ENCODE data around the gene SPATS2L. TPM values are rescaled to one million over a fixed set of nuclear protein-coding genes. Genes with fewer than 3 reads are reported as not detected.

Gene SPATS2L
- total RNA-seq, 4 donors from 2014 or later, result 33.4 to 236 (median 159) TPM

- WGBS, 2 donors (ENCODE audit: low coverage in 1 of 2), result 93 to 100% methylated on average over 1 to 2 of the region's 2 CpGs
- DNase-seq, result no peak
- TF ChIP-seq POLR2A (IDR thresholded peaks at IDR 0.05) (no peak), CTCF (IDR thresholded peaks at IDR 0.05) (no peak), POLR2AphosphoS5 (IDR thresholded peaks at IDR 0.05) (no peak), EP300 (IDR thresholded peaks at IDR 0.05; ENCODE audit: low read depth) (no peak)
- Histone ChIP-seq H3K9me3 (no peaks in the 10 kb centered on the region), H3K4me1 (no peaks in the 10 kb centered on the region), H3K27ac (no peak overlapping the region), H3K4me3 (no peak overlapping the region), H3K27me3 (no peaks in the 10 kb centered on the region), H3K36me3 (peaks cover 0 to 33% (median 13%) of the 10 kb centered on the region in 4 donors)
- in situ Hi-C loops (cut with MboI; ENCODE audit: low pct_ligation_motif_present in 1 of 4, low pct_unique_long_range_greater_than_20kb in 1 of 4, low sequenced_read_pairs in 3 of 4), result loop anchor here in 1 of 4 donors (25.0 kb wide), 1 partner anchor 106 kb away; the partner anchor contains the start of gene SPATS2L
- intact Hi-C loops (cut with DNase I; ENCODE audit: low total_unique reads), result no loop called here
Measured at GRCh38 chr2:200418399-200418798, 111.9 kb downstream of the SPATS2L start.

- no peak for TF ChIP-seq POLR2AphosphoS5 (IDR thresholded peaks at IDR 0.05)
- no peak for TF ChIP-seq POLR2A (IDR thresholded peaks at IDR 0.05)
- TF ChIP-seq EP300 (IDR thresholded peaks at IDR 0.05; ENCODE audit: low read depth), result no peak
- no peak for TF ChIP-seq CTCF (IDR thresholded peaks at IDR 0.05)
- H3K36me3 ChIP-seq, result peaks cover 0 to 33% (median 13%) of the 10 kb centered on the region in 4 donors
- no peaks in the 10 kb centered on the region for H3K27me3 ChIP-seq
- WGBS, 2 donors (ENCODE audit: low coverage in 1 of 2), result 86 to 90% methylated on average over 9 of the region's 9 CpGs
- no peak overlapping the region for H3K27ac ChIP-seq
- no peak overlapping the region for H3K4me3 ChIP-seq
- intact Hi-C loops (cut with DNase I; ENCODE audit: low total_unique reads), result no loop called here
- in situ Hi-C loops (cut with MboI; ENCODE audit: low pct_ligation_motif_present in 1 of 4, low pct_unique_long_range_greater_than_20kb in 1 of 4, low sequenced_read_pairs in 3 of 4), result loop anchor here in 1 of 4 donors (25.0 kb wide), 1 partner anchor 107 kb away; the partner anchor contains the start of gene SPATS2L
- H3K4me1 ChIP-seq, result no peaks in the 10 kb centered on the region
- no peaks in the 10 kb centered on the region for H3K9me3 ChIP-seq
- DNase-seq, result no peak
Measured at GRCh38 chr2:200419325-200419724, 112.8 kb downstream of the SPATS2L start.

- H3K4me3 ChIP-seq, result no peak overlapping the region
- 85 to 88% methylated on average over 1 of the region's 1 CpG for WGBS, 2 donors (ENCODE audit: low coverage in 1 of 2)
- H3K36me3 ChIP-seq, result peaks cover 0 to 33% (median 13%) of the 10 kb centered on the region in 4 donors
- H3K4me1 ChIP-seq, result no peaks in the 10 kb centered on the region
- no peak for TF ChIP-seq EP300 (IDR thresholded peaks at IDR 0.05; ENCODE audit: low read depth)
- no peak for TF ChIP-seq POLR2A (IDR thresholded peaks at IDR 0.05)
- intact Hi-C loops (cut with DNase I; ENCODE audit: low total_unique reads) (no loop called here), in situ Hi-C loops (cut with MboI; ENCODE audit: low pct_ligation_motif_present in 1 of 4, low pct_unique_long_range_greater_than_20kb in 1 of 4, low sequenced_read_pairs in 3 of 4) (loop anchor here in 1 of 4 donors (25.0 kb wide), 1 partner anchor 109 kb away; the partner anchor contains the start of gene SPATS2L)
- no peaks in the 10 kb centered on the region for H3K9me3 ChIP-seq
- no peak overlapping the region for H3K27ac ChIP-seq
- DNase-seq, result no peak
- no peaks in the 10 kb centered on the region for H3K27me3 ChIP-seq
Measured at GRCh38 chr2:200421270-200421669, 114.8 kb downstream of the SPATS2L start.

DNA sequence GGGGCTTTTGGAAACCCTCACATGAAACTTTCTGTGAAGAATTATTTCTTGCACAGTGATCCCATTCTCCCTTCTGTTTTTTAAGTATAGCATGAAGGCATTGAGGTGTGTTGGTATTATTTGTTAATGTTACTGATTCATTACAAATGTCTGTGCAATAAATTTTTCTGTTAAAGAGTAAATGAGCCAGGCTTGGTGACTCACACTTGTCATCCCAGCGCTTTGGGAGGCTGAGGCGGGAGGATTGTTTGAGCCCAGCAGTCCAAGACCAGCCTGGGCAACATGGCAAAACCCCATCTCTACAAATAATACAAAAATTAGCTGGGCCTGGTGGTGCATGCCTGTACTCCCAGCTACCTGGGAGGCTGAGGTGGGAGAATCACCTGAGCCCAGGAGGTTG lies 115.6 kb downstream of the SPATS2L start:
- in situ Hi-C loops (cut with MboI; ENCODE audit: low pct_ligation_motif_present in 1 of 4, low pct_unique_long_range_greater_than_20kb in 1 of 4, low sequenced_read_pairs in 3 of 4) (loop anchor here in 1 of 4 donors (25.0 kb wide), 1 partner anchor 110 kb away; the partner anchor contains the start of gene SPATS2L), intact Hi-C loops (cut with DNase I; ENCODE audit: low total_unique reads) (no loop called here)
- 80 to 88% methylated on average over 1 to 2 of the region's 2 CpGs for WGBS, 2 donors (ENCODE audit: low coverage in 1 of 2)
- Histone ChIP-seq H3K4me1 (no peaks in the 10 kb centered on the region), H3K9me3 (no peaks in the 10 kb centered on the region), H3K36me3 (peaks cover 0 to 25% (median 11%) of the 10 kb centered on the region in 4 donors), H3K27ac (no peak overlapping the region), H3K4me3 (no peak overlapping the region), H3K27me3 (no peaks in the 10 kb centered on the region)
- no peak for TF ChIP-seq CTCF (IDR thresholded peaks at IDR 0.05)
- no peak for TF ChIP-seq POLR2A (IDR thresholded peaks at IDR 0.05)
- no peak for TF ChIP-seq POLR2AphosphoS5 (IDR thresholded peaks at IDR 0.05)
- TF ChIP-seq EP300 (IDR thresholded peaks at IDR 0.05; ENCODE audit: low read depth), result no peak
- DNase-seq, result no peak
